HepG2 (cell line): Measurements from ENCODE around the gene HHIPL1. TPM values are rescaled to one million over a fixed set of nuclear protein-coding genes. Genes with fewer than 3 reads are reported as not detected.

ENCODE experiments used
- ATAC-seq: fragments of 200-7000 bp; cut with Tn5 transposase; 3 replicates; pipeline ENCODE4 v1.9.1; 2020; ENCODE audit warnings: mild to moderate bottlenecking, moderate library complexity
- BruUV-seq: library from RNA; stranded (reverse); fragments of 400-500 nt; replicated peaks from 2 replicates; lab custom pipeline; 2021; lab: Mats Ljungman, UMichigan
- CTCF ChIA-PET: fragments of 300-600 bp; formaldehyde crosslinking; extraction: SDS; loops from one replicate; lab custom pipeline; 2021; ENCODE audit warnings: low total read pairs, inconsistent platforms, low intra/inter-chr PET ratio; lab: Yijun Ruan, JAX
- POLR2A ChIA-PET: fragments of 350-600 bp; sonication (Branson Sonifier 250); formaldehyde crosslinking; loops from one replicate; lab custom pipeline; 2020; ENCODE audit warnings: antibody characterized with exemption, inconsistent platforms; lab: Yijun Ruan, JAX
- DNase-seq: peaks from one replicate; pipeline ENCODE4 v3.0.0-alpha.2; 2015; ENCODE audit warnings: low spot score
- FAIRE-seq: peaks from 3 replicates; lab custom pipeline; 2011; peaks lifted over from hg19 to GRCh38; lab: Jason Lieb, UNC
- H2AFZ ChIP-seq: one replicate; pipeline ENCODE4 v1.6.1; 2011; ENCODE audit warnings: low read length, inconsistent platforms
- H3K27ac ChIP-seq: fragments of 300-600 bp; 3 replicates; pipeline ENCODE4 v1.8.0; 2011; ENCODE audit warnings: mixed run types, mild to moderate bottlenecking, mixed read lengths, low read length, inconsistent platforms; ENCODE audit not compliant: insufficient read depth; ENCODE audit errors: extremely low read length
- H3K27me3 ChIP-seq, 2 experiments: fragments of 200-600 bp in 1 of 2; 2 replicates in 1 of 2; 3 replicates in 1 of 2; pipeline versions ENCODE4 v1.6.0 to v1.8.0; 2011; ENCODE audit warnings: low read length in 2 of 2, mild to moderate bottlenecking in 2 of 2, moderate library complexity in 2 of 2, inconsistent platforms in 1 of 2; ENCODE audit not compliant: insufficient read depth in 2 of 2, control insufficient read depth in 1 of 2
- H3K36me3 ChIP-seq, 2 experiments: fragments of 200-600 bp in 1 of 2; replicated peaks in 1 of 2; 2 replicates in 1 of 2; 3 replicates in 1 of 2; pipeline versions ENCODE4 v1.5.1 to v1.8.0; 2011; ENCODE audit warnings: low read length in 2 of 2, inconsistent platforms in 1 of 2; ENCODE audit not compliant: insufficient read depth in 2 of 2, control insufficient read depth in 1 of 2
- H3K4me1 ChIP-seq: 2 replicates; pipeline ENCODE4 v1.5.1; 2012; ENCODE audit warnings: low read length, inconsistent platforms; ENCODE audit not compliant: insufficient read depth
- H3K4me2 ChIP-seq: 2 replicates; pipeline ENCODE4 v1.6.0; 2011; ENCODE audit warnings: low read depth, low read length, inconsistent platforms
- H3K4me3 ChIP-seq, 3 experiments: fragments of 200-600 bp in 1 of 3; sonication (generic), shearing (Covaris generic) in 1 of 3; replicated peaks in 1 of 3; 2 replicates each; pipeline ENCODE4 v1.5.1; 2011 to 2016; ENCODE audit warnings: low read length in 3 of 3, inconsistent platforms in 2 of 3, low read depth in 2 of 3, mild to moderate bottlenecking in 2 of 3, control low read depth in 1 of 3, mixed read lengths in 1 of 3; ENCODE audit not compliant: insufficient read depth in 1 of 3
- H3K79me2 ChIP-seq: one replicate; pipeline ENCODE4 v1.6.1; 2011; ENCODE audit warnings: low read length, inconsistent platforms; ENCODE audit not compliant: insufficient read depth
- H3K9ac ChIP-seq: 2 replicates; pipeline ENCODE4 v1.6.0; 2011; ENCODE audit warnings: mild to moderate bottlenecking, low read depth, low read length, inconsistent platforms; ENCODE audit not compliant: insufficient read depth
- H3K9me3 ChIP-seq: 2 replicates; pipeline ENCODE4 v1.5.1; 2012; ENCODE audit warnings: mild to moderate bottlenecking, low read length
- H4K20me1 ChIP-seq: 2 replicates; pipeline ENCODE4 v1.6.0; 2011; ENCODE audit warnings: inconsistent platforms, mild to moderate bottlenecking, low read length, moderate library complexity; ENCODE audit not compliant: insufficient read depth
- CEBPB ChIP-seq: IDR thresholded peaks from 2 replicates; pipeline ENCODE4 v1.6.1; 2011; ENCODE audit warnings: low read depth, low read length, improper control_type of control experiment, borderline replicate concordance
- ISL2 ChIP-seq: sonication (generic); formaldehyde crosslinking; IDR thresholded peaks from 2 replicates; pipeline ENCODE4 v1.5.0; 2020; ENCODE audit warnings: missing genetic modification reagents
- ZFP1 ChIP-seq: IDR thresholded peaks from 2 replicates; pipeline ENCODE4 v1.6.1; 2016
- ZNF639 ChIP-seq: conservative IDR thresholded peaks from 2 replicates; pipeline ENCODE4 v1.6.1; 2018; ENCODE audit warnings: missing genetic modification reagents
- WGBS: methylation state at CpG from one replicate; pipeline ENCODE4 v1.1.6; 2017; ENCODE audit warnings: low lambda C conversion rate; 5-methylcytosine and 5-hydroxymethylcytosine counted together
- in situ Hi-C: cut with HindIII; loops from 2 replicates; pipeline ENCODE4 v1.10.0; 2017; ENCODE audit warnings: low pct_unique_long_range_greater_than_20kb; ENCODE audit not compliant: extremely low pct_ligation_motif_present
- intact Hi-C: fragments of 100-400 bp; cut with micrococcal nuclease; formaldehyde crosslinking; loops from one replicate; pipeline ENCODE4 v1.10.0; 2022; ENCODE audit not compliant: unreplicated experiment
- polyA plus RNA-seq, 8 experiments: library from polyadenylated mRNA; depleted of rRNA in 3 of 8; stranded (reverse) in 7 of 8; unstranded in 1 of 8; fragments of >200 nt; fragmentation: Illumina TruSeq in 4 of 8; extraction: Trizol in 4 of 8; gene quantifications; 2 replicates each; pipeline versions ENCODE4 v1.2.1 to v1.2.3, GENCODE V29; 2011 to 2016; ENCODE audit warnings: low read depth in 4 of 8, missing spikeins in 1 of 8, mixed read lengths in 1 of 8; ENCODE audit not compliant: insufficient read depth in 1 of 8
- total RNA-seq, 5 experiments: library from RNA; depleted of rRNA; stranded (reverse); fragments of >200 nt; fragmentation: Illumina TruSeq; extraction: Trizol; gene quantifications; 2 replicates each; pipeline ENCODE4 v1.2.3, GENCODE V29; 2016; ENCODE audit warnings: low read depth in 1 of 5

Gene HHIPL1
- total and polyA plus RNA-seq, 2 of the 13 experiments (the other 11 are each of a cell fraction or from before 2014, with no cell fraction given): not detected

GRCh38 chr14:99703381-99703780 lies 58.5 kb downstream of the HHIPL1 start:
- peak; percentile 73; the same call in 1 of the 2 replicates for TF ChIP-seq ZFP1 (CRISPR knock-in tag)
- no peak for TF ChIP-seq ZNF639 (CRISPR knock-in tag)
- Histone ChIP-seq H4K20me1 (no peaks in the 10 kb centered on the region), H3K9ac (no peak overlapping the region), H3K4me2 (no peak overlapping the region), H3K36me3 (no peaks in the 10 kb centered on the region), H3K27ac (no peak overlapping the region), H3K4me3 (no peak overlapping the region), H3K4me1 (no peaks in the 10 kb centered on the region), H3K79me2 (no peaks in the 10 kb centered on the region), H3K9me3 (peaks cover 16% of the 10 kb centered on the region), H2AFZ (no peak overlapping the region), H3K27me3 (no peaks in the 10 kb centered on the region; a peak in 1 of 5 replicates)
- DNase-seq (no peak), ATAC-seq (no peak), FAIRE-seq (no peak)
- intact Hi-C loops: no loop called here
- POLR2A ChIA-PET: no interaction called here
- BruUV-seq: no TSS peak
- in situ Hi-C loops: no loop called here
- CTCF ChIA-PET: no interaction called here
- 64% methylated on average over 3 of the region's 3 CpGs for WGBS

DNA sequence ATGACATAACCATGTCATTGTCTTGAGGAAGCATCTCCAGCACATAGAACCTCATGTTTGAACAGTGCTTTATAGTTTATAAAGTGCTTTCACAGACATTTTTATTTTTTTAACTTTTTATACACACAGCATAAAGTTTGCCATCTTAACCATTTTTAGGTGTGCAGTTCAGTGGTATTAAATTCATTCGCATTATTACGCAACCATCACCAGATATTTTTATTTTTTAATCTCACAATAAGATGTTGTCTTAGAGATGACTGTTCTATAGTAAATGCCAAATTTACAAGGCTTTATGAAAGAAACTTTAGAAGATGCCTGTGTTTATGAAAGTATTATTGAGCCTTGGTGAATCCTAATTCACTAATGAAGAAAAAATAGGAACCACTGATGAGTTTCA lies 59.1 kb downstream of the HHIPL1 start:
- 87% methylated on average over 2 of the region's 2 CpGs for WGBS
- no peaks in the 10 kb centered on the region for H3K36me3 ChIP-seq
- peak; percentile 46 for TF ChIP-seq CEBPB
- no peak for TF ChIP-seq ISL2
- FAIRE-seq: no peak
- no peak overlapping the region for H2AFZ ChIP-seq
- no peak for DNase-seq
- H3K4me1 ChIP-seq: no peaks in the 10 kb centered on the region
- no peak overlapping the region for H3K4me2 ChIP-seq
- H3K27ac ChIP-seq: no peak overlapping the region
- CTCF ChIA-PET: no interaction called here
- no peak overlapping the region for H3K9ac ChIP-seq
- H4K20me1 ChIP-seq: no peaks in the 10 kb centered on the region
- intact Hi-C loops (no loop called here), in situ Hi-C loops (no loop called here)
- peaks cover 16% of the 10 kb centered on the region for H3K9me3 ChIP-seq
- H3K27me3 ChIP-seq: no peaks in the 10 kb centered on the region; a peak in 1 of 5 replicates
- BruUV-seq: no TSS peak
- ATAC-seq: no peak
- POLR2A ChIA-PET: no interaction called here
- no peaks in the 10 kb centered on the region for H3K79me2 ChIP-seq
- no peak overlapping the region for H3K4me3 ChIP-seq
